GM12878 (cell line): Measurements from ENCODE around the gene CLEC16A. TPM values are rescaled to one million over a fixed set of nuclear protein-coding genes. Genes with fewer than 3 reads are reported as not detected.

ENCODE experiments used
- ATAC-seq: fragments of 200-7000 bp; cut with Tn5 transposase; 3 replicates; pipeline ENCODE4 v1.9.1; 2020; ENCODE audit warnings: mild to moderate bottlenecking, moderate library complexity
- BruUV-seq: library from RNA; stranded (reverse); fragments of 400-500 nt; replicated peaks from 2 replicates; lab custom pipeline; 2021; lab: Mats Ljungman, UMichigan
- CTCF ChIA-PET: fragments of 300-600 bp; sonication (Branson Sonifier 250); formaldehyde crosslinking; extraction: SDS; loops from one replicate; lab custom pipeline; 2021; ENCODE audit warnings: inconsistent platforms; lab: Yijun Ruan, JAX
- POLR2A ChIA-PET: fragments of 350-600 bp; formaldehyde crosslinking; extraction: SDS; loops from one replicate; lab custom pipeline; 2021; ENCODE audit warnings: inconsistent platforms; lab: Charles Lee
- RAD21 ChIA-PET: fragments of 300-600 bp; sonication (Branson Sonifier 250); formaldehyde crosslinking; loops from one replicate; lab custom pipeline; 2023; ENCODE audit warnings: antibody characterized with exemption; ENCODE audit not compliant: unreplicated experiment; lab: Charles Lee
- SMC1A ChIA-PET: fragments of 300-600 bp; sonication (Branson Sonifier 250); formaldehyde crosslinking; loops from one replicate; lab custom pipeline; 2023; ENCODE audit not compliant: unreplicated experiment, uncharacterized antibody; lab: Charles Lee
- DNase-seq: peaks from one replicate; pipeline ENCODE4 v3.0.0-alpha.2; 2011; ENCODE audit warnings: low read depth, low spot score
- FAIRE-seq: peaks from 3 replicates; lab custom pipeline; 2011; peaks lifted over from hg19 to GRCh38; lab: Jason Lieb, UNC
- H2AFZ ChIP-seq: 2 replicates; pipeline ENCODE4 v1.6.0; 2011; ENCODE audit warnings: low read depth, low read length, control low read depth; ENCODE audit not compliant: control insufficient read depth
- H3K27ac ChIP-seq: 2 replicates; pipeline ENCODE4 v1.5.1; 2011; ENCODE audit warnings: control low read depth; ENCODE audit not compliant: control insufficient read depth, insufficient read depth
- H3K27me3 ChIP-seq, 2 experiments: replicated peaks in 1 of 2; 2 replicates each; pipeline versions ENCODE4 v1.6.0 to v1.6.1; 2011; ENCODE audit warnings: low read length in 1 of 2; ENCODE audit not compliant: control insufficient read depth in 2 of 2, insufficient read depth in 2 of 2
- H3K36me3 ChIP-seq, 2 experiments: 2 replicates each; pipeline ENCODE4 v1.5.1; 2011; ENCODE audit warnings: low read length in 1 of 2; ENCODE audit not compliant: control insufficient read depth in 2 of 2, insufficient read depth in 2 of 2
- H3K4me1 ChIP-seq: 2 replicates; pipeline ENCODE4 v1.6.1; 2011; ENCODE audit warnings: mild to moderate bottlenecking, low read length, moderate library complexity, mixed read lengths; ENCODE audit not compliant: control insufficient read depth, insufficient read depth
- H3K4me2 ChIP-seq: 2 replicates; pipeline ENCODE4 v1.6.0; 2011; ENCODE audit warnings: control low read depth; ENCODE audit not compliant: control insufficient read depth, insufficient read depth
- H3K4me3 ChIP-seq: fragments of 200-600 bp; sonication (generic); 2 replicates; pipeline ENCODE4 v1.5.1; 2016
- H3K79me2 ChIP-seq: 2 replicates; pipeline ENCODE4 v1.6.0; 2011; ENCODE audit warnings: low read length; ENCODE audit not compliant: control insufficient read depth, insufficient read depth
- H3K9ac ChIP-seq: 2 replicates; pipeline ENCODE4 v1.8.0; 2011; ENCODE audit warnings: low read length, control low read depth, mixed read lengths; ENCODE audit not compliant: control insufficient read depth, insufficient read depth
- H3K9me3 ChIP-seq: replicated peaks from 3 replicates; pipeline ENCODE4 v1.5.1; 2011; ENCODE audit warnings: mild to moderate bottlenecking, low read length; ENCODE audit not compliant: control insufficient read depth, insufficient read depth
- H4K20me1 ChIP-seq: 2 replicates; pipeline ENCODE4 v1.6.0; 2011; ENCODE audit not compliant: control insufficient read depth, insufficient read depth
- IRF3 ChIP-seq: fragments of 450-650 bp; IDR thresholded peaks from 2 replicates; pipeline ENCODE4 v1.6.1; 2014; ENCODE audit warnings: mild to moderate bottlenecking
- MEF2A ChIP-seq: IDR thresholded peaks from 2 replicates; pipeline ENCODE4 v1.6.1; 2011; ENCODE audit warnings: low read depth, mild to moderate bottlenecking, low read length, moderate library complexity; ENCODE audit not compliant: insufficient read depth
- PBX3 ChIP-seq: IDR thresholded peaks from 2 replicates; pipeline ENCODE4 v1.6.1; 2011; ENCODE audit warnings: mild to moderate bottlenecking, low read depth, low read length, moderate library complexity; ENCODE audit not compliant: insufficient replicate concordance
- SMARCA5 ChIP-seq: fragments of 450-650 bp; IDR thresholded peaks from 2 replicates; pipeline ENCODE4 v1.6.1; 2017; ENCODE audit warnings: mild to moderate bottlenecking
- WGBS: methylation state at CpG from one replicate; pipeline ENCODE4 v1.1.6; 2016; ENCODE audit warnings: low lambda C conversion rate; ENCODE audit not compliant: insufficient replicate concordance, insufficient coverage; ENCODE audit errors: missing lambda C conversion rate; 5-methylcytosine and 5-hydroxymethylcytosine counted together
- in situ Hi-C: fragments of 300-500 bp; cut with MboI; formaldehyde crosslinking; loops from 9 replicates; pipeline ENCODE4 v1.14.3; 2018; ENCODE audit warnings: mixed read lengths
- intact Hi-C: fragments of 100-400 bp; cut with micrococcal nuclease; formaldehyde crosslinking; loops from one replicate; pipeline ENCODE4 v1.14.2; 2022; ENCODE audit not compliant: unreplicated experiment
- polyA plus RNA-seq, 11 experiments: library from polyadenylated mRNA; depleted of rRNA in 4 of 11; unstranded in 6 of 11; stranded (reverse) in 5 of 11; fragments of >200 nt; fragmentation: Nextera tagmentation in 4 of 11; fragmentation: Illumina TruSeq in 1 of 11; extraction: Ambion mirVana in 4 of 11; extraction: Trizol in 1 of 11; gene quantifications; 1 replicate in 1 of 11; 2 replicates in 10 of 11; pipeline versions ENCODE4 v1.2.1 to v1.2.3, GENCODE V29; 2011 to 2016; ENCODE audit warnings: inconsistent platforms in 2 of 11, missing spikeins in 2 of 11, low read depth in 1 of 11
- total RNA-seq, 4 experiments: library from RNA; depleted of rRNA in 3 of 4; stranded (reverse); fragments of >200 nt in 3 of 4; fragmentation: Illumina TruSeq in 1 of 4; extraction: Trizol in 1 of 4; gene quantifications; 2 replicates each; pipeline versions ENCODE4 v1.2.1 to v1.2.3, GENCODE V29; 2013 to 2021

CLEC16A gene
- total and polyA plus RNA-seq, 10 of the 15 experiments (the other 5 are each of a cell fraction or from before 2014, with no cell fraction given): 1.5 to 28.8 (median 19.2) TPM

DNA sequence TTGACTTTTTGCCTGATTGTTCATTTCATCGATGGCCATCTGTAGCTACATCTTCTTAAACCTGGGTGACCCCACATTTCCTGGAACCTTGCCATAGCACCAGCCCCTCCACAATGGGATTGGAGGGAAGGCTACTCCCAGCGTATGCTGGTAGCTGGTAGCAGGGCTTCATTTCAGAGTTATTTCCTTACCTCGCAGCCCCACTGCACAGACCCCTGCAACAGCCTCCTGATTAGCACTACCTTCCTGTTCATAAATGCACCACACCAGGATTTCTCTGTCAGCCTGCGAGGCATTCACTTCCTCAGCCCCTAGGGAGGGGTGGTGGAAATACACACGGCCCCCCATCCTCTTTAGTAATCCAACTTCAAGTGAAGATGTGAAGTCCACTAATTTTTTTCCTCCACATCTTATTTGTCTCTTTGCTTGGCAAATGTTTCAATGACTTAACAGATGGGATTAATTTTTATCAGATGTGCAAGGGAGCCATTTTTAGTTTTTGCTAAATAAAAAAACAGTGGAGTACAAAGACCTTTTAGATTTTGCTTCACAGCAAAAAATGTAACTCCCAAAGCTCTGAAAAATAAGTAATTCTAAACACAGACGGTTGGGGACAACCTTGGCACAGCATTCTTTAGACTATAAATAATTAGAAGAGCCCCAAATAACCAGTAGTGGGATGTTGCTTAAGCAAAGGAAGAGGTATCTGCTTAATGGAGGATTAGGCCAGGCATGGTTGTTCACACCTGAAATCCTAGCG is 76.6 kb downstream of the CLEC16A start:
- H3K36me3 ChIP-seq: peaks cover 2 to 5% of the 10 kb centered on the region in 2 experiments; a peak in 1 of 4 replicates
- H3K4me2 ChIP-seq: no peak overlapping the region
- DNase-seq (no peak), FAIRE-seq (no peak), ATAC-seq (no peak)
- H3K27me3 ChIP-seq: no peaks in the 10 kb centered on the region
- POLR2A ChIA-PET: no interaction called here
- H3K4me3 ChIP-seq: no peak overlapping the region
- no peaks in the 10 kb centered on the region for H4K20me1 ChIP-seq
- 95% methylated on average over 7 of the region's 7 CpGs for WGBS
- no peak for TF ChIP-seq SMARCA5
- TF ChIP-seq MEF2A: no peak
- TF ChIP-seq PBX3: no peak
- TF ChIP-seq IRF3: no peak
- in situ Hi-C loops (no loop called here), intact Hi-C loops (no loop called here)
- H3K9me3 ChIP-seq: no peaks in the 10 kb centered on the region; the same call in 1 of the 3 replicates
- H3K79me2 ChIP-seq: no peaks in the 10 kb centered on the region
- CTCF ChIA-PET: no interaction called here
- no TSS peak for BruUV-seq
- no peak overlapping the region for H2AFZ ChIP-seq
- H3K4me1 ChIP-seq: peaks cover 15% of the 10 kb centered on the region
- SMC1A ChIA-PET: interaction anchor here (0.5 kb wide), 1 partner anchor 232 kb away, joined by 3 read pairs; no protein-coding TSS in a partner anchor
- RAD21 ChIA-PET: no interaction called here
- no peak overlapping the region for H3K27ac ChIP-seq
- H3K9ac ChIP-seq: no peak overlapping the region
